ENCODE data around the gene ANKHD1. TPM values are rescaled to one million over a fixed set of nuclear protein-coding genes. Genes with fewer than 3 reads are reported as not detected.
"Not testable (repeated sequence)": the region's sequence is repeated elsewhere in the genome, so short reads cannot be mapped to it uniquely, and the experiment has no call there.

ANKHD1 gene
- total RNA-seq, 2 donors from 2014 or later, result 106 to 173 TPM

DNA sequence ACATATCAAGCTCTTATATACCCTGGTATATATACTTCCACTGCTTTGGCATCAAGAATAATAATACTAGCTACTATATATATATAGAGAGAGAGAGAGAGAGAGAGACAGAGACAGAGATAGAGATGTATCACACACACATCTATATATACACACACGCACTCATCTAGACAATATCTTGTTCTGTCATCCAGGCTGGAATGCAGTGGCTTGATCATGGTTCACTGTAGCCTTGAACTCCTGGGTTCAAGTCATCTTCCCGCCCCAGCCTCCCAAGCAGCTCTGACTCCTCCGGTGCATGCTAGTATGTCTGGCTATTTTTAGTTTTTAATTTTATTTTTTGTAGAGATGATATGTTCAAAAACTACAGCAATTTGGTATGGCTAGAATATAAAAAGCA, 22.5 kb downstream of the ANKHD1 start:
- Histone ChIP-seq H3K27me3 (replicated peaks; ENCODE audit: insufficient read depth) (no peaks in the 10 kb centered on the region), H3K27ac (no peak overlapping the region), H3K4me1 (ENCODE audit: control insufficient read depth in 1 of 2, low read depth in 2 of 2) (peaks cover 8 to 14% of the 10 kb centered on the region in 2 donors), H3K36me3 (no peaks in the 10 kb centered on the region), H3K9me3 (no peaks in the 10 kb centered on the region), H3K4me3 (no peak overlapping the region)
- TF ChIP-seq, protein P1, sequence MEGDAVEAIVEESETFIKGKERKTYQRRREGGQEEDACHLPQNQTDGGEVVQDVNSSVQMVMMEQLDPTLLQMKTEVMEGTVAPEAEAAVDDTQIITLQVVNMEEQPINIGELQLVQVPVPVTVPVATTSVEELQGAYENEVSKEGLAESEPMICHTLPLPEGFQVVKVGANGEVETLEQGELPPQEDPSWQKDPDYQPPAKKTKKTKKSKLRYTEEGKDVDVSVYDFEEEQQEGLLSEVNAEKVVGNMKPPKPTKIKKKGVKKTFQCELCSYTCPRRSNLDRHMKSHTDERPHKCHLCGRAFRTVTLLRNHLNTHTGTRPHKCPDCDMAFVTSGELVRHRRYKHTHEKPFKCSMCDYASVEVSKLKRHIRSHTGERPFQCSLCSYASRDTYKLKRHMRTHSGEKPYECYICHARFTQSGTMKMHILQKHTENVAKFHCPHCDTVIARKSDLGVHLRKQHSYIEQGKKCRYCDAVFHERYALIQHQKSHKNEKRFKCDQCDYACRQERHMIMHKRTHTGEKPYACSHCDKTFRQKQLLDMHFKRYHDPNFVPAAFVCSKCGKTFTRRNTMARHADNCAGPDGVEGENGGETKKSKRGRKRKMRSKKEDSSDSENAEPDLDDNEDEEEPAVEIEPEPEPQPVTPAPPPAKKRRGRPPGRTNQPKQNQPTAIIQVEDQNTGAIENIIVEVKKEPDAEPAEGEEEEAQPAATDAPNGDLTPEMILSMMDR (IDR thresholded peaks at IDR 0.05), result no peak
- DNase-seq (ENCODE audit: low spot score) (no peak), ATAC-seq (ENCODE audit: insufficient number of reproducible peaks, low FRiP score, low read depth) (no peak)

DNA sequence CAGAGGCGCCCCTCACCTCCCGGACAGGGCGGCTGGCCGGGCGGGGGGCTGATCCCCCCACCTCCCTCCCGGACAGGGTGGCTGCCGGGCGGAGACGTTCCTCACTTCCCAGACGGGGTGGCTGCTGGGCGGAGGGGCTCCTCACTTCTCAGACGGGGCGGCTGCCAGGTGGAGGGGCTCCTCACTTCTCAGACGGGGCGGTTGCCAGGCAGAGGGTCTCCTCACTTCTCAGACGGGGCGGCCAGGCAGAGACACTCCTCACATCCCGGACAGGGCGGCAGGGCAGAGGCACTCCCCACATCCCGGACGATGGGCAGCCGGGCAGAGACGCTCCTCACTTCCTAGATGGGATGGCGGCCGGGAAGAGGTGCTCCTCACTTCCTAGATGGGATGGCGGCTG, 26.1 kb downstream of the ANKHD1 start:
- H3K27ac ChIP-seq; H3K4me1 ChIP-seq (ENCODE audit: control insufficient read depth in 1 of 2, low read depth in 2 of 2); H3K4me3 ChIP-seq; H3K36me3 ChIP-seq; DNase-seq (ENCODE audit: low spot score); H3K9me3 ChIP-seq; ATAC-seq (ENCODE audit: insufficient number of reproducible peaks, low FRiP score, low read depth); H3K27me3 ChIP-seq (replicated peaks; ENCODE audit: insufficient read depth): not testable (repeated sequence)

DNA sequence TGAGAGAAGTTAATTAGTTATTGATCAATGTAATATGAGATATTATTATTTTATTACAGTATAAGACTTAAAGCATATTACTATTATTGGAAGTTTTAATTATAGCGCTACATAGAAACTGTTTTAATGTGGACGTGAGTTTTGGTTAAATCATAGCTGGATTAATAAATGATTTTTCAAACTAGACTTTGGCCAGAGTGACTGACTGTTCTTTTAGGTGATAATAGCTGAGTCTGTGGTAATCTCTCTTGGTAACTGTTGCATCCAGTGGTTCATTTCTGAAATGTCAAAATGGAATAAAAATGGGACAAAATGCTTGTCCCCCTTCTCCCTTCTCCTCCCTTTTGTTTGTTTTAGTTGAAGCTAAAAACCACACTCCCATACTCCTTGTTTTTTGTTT, 28.1 kb downstream of the ANKHD1 start:
- no peaks in the 10 kb centered on the region for H3K9me3 ChIP-seq
- no peak overlapping the region for H3K4me3 ChIP-seq
- peaks cover 0 to 6% of the 10 kb centered on the region in 2 donors for H3K4me1 ChIP-seq (ENCODE audit: control insufficient read depth in 1 of 2, low read depth in 2 of 2)
- ATAC-seq (ENCODE audit: insufficient number of reproducible peaks, low FRiP score, low read depth) (no peak), DNase-seq (ENCODE audit: low spot score) (no peak)
- no peaks in the 10 kb centered on the region for H3K27me3 ChIP-seq (replicated peaks; ENCODE audit: insufficient read depth)
- no peak overlapping the region for H3K27ac ChIP-seq
- no peaks in the 10 kb centered on the region for H3K36me3 ChIP-seq
- TF ChIP-seq, protein P1 (IDR thresholded peaks at IDR 0.05), result no peak

DNA sequence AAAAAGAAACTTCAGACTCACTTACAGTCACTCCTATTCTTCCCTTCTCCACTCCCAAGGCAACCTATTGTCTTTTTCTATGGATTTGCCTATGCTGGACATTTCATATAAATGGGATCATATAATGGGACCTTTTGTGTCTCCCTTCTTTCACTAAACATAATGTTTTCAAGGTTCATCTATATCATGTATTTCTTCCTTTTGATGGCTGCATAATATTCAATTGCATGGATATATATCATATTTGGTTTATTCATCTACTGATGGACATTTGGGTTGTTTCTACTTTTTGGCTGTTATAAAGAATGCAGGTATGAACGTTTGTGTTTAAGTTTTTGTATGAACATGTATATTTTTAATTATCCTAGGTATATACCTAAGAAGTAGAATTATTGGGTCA, 30.6 kb downstream of the ANKHD1 start:
- Histone ChIP-seq H3K27me3 (replicated peaks; ENCODE audit: insufficient read depth) (no peaks in the 10 kb centered on the region), H3K4me3 (no peak overlapping the region), H3K9me3 (no peaks in the 10 kb centered on the region), H3K27ac (no peak overlapping the region), H3K36me3 (peaks cover 3% of the 10 kb centered on the region), H3K4me1 (ENCODE audit: control insufficient read depth in 1 of 2, low read depth in 2 of 2) (peaks cover 0 to 6% of the 10 kb centered on the region in 2 donors)
- no peak for DNase-seq (ENCODE audit: low spot score)
- TF ChIP-seq, protein P1 (IDR thresholded peaks at IDR 0.05), result no peak
- no peak for ATAC-seq (ENCODE audit: insufficient number of reproducible peaks, low FRiP score, low read depth)

DNA sequence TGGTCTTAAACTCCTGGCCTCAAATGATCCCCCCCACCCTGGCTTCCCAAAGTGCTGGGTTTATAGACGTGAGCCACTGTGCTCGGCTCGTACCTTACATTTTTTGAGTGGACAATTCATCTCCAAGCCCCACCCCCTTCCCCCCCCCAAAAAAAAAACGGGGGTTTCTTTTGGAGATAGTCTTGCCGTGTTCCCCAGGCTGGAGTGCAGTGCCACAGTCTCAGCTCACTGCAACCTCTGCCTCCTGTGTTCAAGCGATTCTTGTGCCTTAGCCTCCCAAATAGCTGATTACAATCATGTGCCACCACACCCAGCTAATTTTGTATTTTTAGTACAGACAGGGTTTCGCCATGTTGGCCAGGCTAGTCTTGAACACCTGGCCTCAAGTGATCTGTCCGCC, 31.3 kb downstream of the ANKHD1 start:
- ATAC-seq (ENCODE audit: insufficient number of reproducible peaks, low FRiP score, low read depth) (no peak), DNase-seq (ENCODE audit: low spot score) (no peak)
- Histone ChIP-seq H3K4me3 (no peak overlapping the region), H3K9me3 (no peaks in the 10 kb centered on the region), H3K4me1 (ENCODE audit: control insufficient read depth in 1 of 2, low read depth in 2 of 2) (peaks cover 0 to 6% of the 10 kb centered on the region in 2 donors), H3K27ac (no peak overlapping the region), H3K27me3 (replicated peaks; ENCODE audit: insufficient read depth) (no peaks in the 10 kb centered on the region), H3K36me3 (peaks cover 3% of the 10 kb centered on the region)
- TF ChIP-seq, protein P1 (IDR thresholded peaks at IDR 0.05), result no peak

DNA sequence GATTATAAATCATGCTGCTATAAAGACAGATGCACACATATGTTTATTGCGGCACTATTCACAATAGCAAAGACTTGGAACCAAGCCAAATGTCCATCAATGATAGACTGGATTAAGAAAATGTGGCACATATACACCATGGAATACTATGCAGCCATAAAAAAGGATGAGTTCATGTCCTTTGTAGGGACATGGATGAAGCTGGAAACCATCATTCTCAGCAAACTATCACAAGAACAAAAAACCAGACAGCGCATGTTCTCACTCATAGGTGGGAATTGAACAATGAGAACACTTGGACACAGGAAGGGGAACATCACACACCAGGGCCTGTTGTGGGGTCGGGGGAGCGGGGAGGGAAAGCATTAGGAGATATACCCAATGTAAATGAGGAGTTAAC, 55.7 kb downstream of the ANKHD1 start:
- DNase-seq (ENCODE audit: low spot score); H3K27ac ChIP-seq; ATAC-seq (ENCODE audit: insufficient number of reproducible peaks, low FRiP score, low read depth); H3K4me1 ChIP-seq (ENCODE audit: control insufficient read depth in 1 of 2, low read depth in 2 of 2); H3K9me3 ChIP-seq; H3K4me3 ChIP-seq; H3K27me3 ChIP-seq (replicated peaks; ENCODE audit: insufficient read depth): not testable (repeated sequence)
- peaks cover 14% of the 10 kb centered on the region for H3K36me3 ChIP-seq
